HG02759 (cell line): Measurements from ENCODE around the gene RBM19.
A peak's percentile ranks its signal among the peaks of the same experiment; 100 is the strongest.
"Not testable (repeated sequence)": the region's sequence is repeated elsewhere in the genome, so short reads cannot be mapped to it uniquely, and the experiment has no call there.

Source experiments
- ATAC-seq: cut with Tn5 transposase; IDR thresholded peaks from one replicate; pipeline ENCODE4 v1.9.1; 2021; ENCODE audit warnings: mild to moderate bottlenecking, moderate library complexity; ENCODE audit not compliant: unreplicated experiment

The RBM19 gene

GRCh38 chr12:113965951-113966797 is at the start of gene RBM19:
Gene RBM19, minus strand, starts transcription at chr12:113966325. Its CDS starts 98 bp downstream, at chr12:113966227.
- ATAC-seq, result peak; percentile 96

GRCh38 chr12:114015851-114016250 is 49.7 kb upstream of the RBM19 start:
- no peak for ATAC-seq

- ATAC-seq, result no peak
These were observed 47.6 kb upstream of the RBM19 start for GRCh38 chr12:114013575-114014345.

- ATAC-seq, result no peak
These were observed 46.8 kb upstream of the RBM19 start for GRCh38 chr12:114012744-114013431.

GRCh38 chr12:114011711-114012110 is 45.6 kb upstream of the RBM19 start:
- ATAC-seq, result no peak

- no peak for ATAC-seq
These were observed 40.6 kb upstream of the RBM19 start for GRCh38 chr12:114006482-114007425.

- no peak for ATAC-seq
These were observed 38.3 kb upstream of the RBM19 start for GRCh38 chr12:114004402-114004801.

- no peak for ATAC-seq
These were observed 37.2 kb upstream of the RBM19 start for GRCh38 chr12:114003286-114003685.

GRCh38 chr12:114001511-114002340 is 35.6 kb upstream of the RBM19 start:
- ATAC-seq, result no peak

GRCh38 chr12:114000861-114001260 is 34.7 kb upstream of the RBM19 start:
- no peak for ATAC-seq

GRCh38 chr12:114000261-114000660 is 34.1 kb upstream of the RBM19 start:
- not testable (repeated sequence) for ATAC-seq

- ATAC-seq, result no peak
These were observed 31.2 kb upstream of the RBM19 start for GRCh38 chr12:113997365-113997764.

GRCh38 chr12:113996026-113996425 is 29.9 kb upstream of the RBM19 start:
- ATAC-seq, result no peak

GRCh38 chr12:113994051-113994450 is 27.9 kb upstream of the RBM19 start:
- ATAC-seq, result no peak

GRCh38 chr12:113992751-113993150 is 26.6 kb upstream of the RBM19 start:
- ATAC-seq, result not testable (repeated sequence)

GRCh38 chr12:113991224-113992044 is 25.3 kb upstream of the RBM19 start:
- no peak for ATAC-seq

GRCh38 chr12:113990250-113991223 is 24.4 kb upstream of the RBM19 start:
- ATAC-seq, result no peak
